Left colon (tissue), 2 donors: ENCODE measurements around the gene STK32C. TPM values are rescaled to one million over a fixed set of nuclear protein-coding genes. Genes with fewer than 3 reads are reported as not detected.
"Not testable (repeated sequence)": the region's sequence is repeated elsewhere in the genome, so short reads cannot be mapped to it uniquely, and the experiment has no call there.

Source experiments
- ATAC-seq: fragments of 200-7000 bp; cut with Tn5 transposase; one replicate; pipeline ENCODE4 v1.9.1; 2020; ENCODE audit warnings: mild to moderate bottlenecking, moderate library complexity
- DNase-seq, 2 donors: peaks; one replicate each; pipeline ENCODE4 v3.0.0-alpha.2; 2020
- intact Hi-C, 2 donors: fragments of 100-400 bp; cut with DNase I in 1 of 2; cut with micrococcal nuclease in 1 of 2; formaldehyde crosslinking; loops; one replicate each; pipeline versions ENCODE4 v1.11.2 to v1.14.0; 2022; cut with DNase I, micrococcal nuclease
- total RNA-seq, 2 donors: library from RNA; stranded (reverse); fragmentation: NEBNext Ultra II Directional; extraction: Animal tissue kit (Norgen Biotek cat#: 25700); gene quantifications; one replicate each; pipeline ENCODE4 v1.2.1, GENCODE V29; 2021
- donor health status: DM: no; HTN: no; CAD: no.
- donor health status: DM: yes; HTN: yes; CAD: no.

STK32C gene
- total RNA-seq, 2 donors from 2014 or later = 8.4 to 10.0 TPM

GRCh38 chr10:132162021-132162531 is 145.7 kb downstream of the STK32C start:
- ATAC-seq = peak; percentile 26
- intact Hi-C loops = no loop called here
- DNase-seq = peak in 1 of 2 donors; percentile 23

DNA sequence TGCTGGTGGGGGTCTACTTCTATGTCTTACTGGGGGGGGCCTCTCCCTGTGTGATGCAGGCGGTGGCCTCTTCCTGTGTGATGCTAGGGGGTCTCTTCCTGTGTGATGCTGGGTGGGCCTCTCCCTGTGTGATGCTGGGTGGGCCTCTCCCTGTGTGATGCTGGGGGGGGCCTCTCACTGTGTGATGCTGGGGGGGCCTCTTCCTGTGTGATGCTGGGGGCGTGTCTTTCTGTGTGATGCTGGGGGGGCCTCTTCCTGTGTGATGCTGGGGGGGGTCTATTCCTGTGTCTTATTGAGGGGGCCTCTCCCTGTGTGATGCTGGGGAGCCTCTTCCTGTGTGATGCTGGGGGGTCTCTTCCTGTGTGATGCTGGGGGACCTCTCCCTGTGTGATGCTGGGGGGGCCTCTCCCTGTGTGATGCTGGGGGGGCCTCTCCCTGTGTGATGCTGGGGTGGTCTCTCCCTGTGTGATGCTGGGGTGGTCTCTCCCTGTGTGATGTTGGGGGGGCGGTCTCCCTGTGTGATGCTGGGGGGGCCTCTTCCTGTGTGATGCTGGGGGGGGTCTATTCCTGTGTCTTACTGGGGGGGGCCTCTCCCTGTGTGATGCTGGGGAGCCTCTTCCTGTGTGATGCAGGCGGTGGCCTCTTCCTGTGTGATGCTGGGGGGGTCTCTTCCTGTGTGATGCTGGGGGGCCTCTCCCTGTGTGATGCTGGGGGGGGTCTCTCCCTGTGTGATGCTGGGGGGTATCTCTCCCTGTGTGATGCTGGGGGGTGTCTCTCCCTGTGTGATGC is 146.7 kb downstream of the STK32C start:
- ATAC-seq, DNase-seq, intact Hi-C loops: not testable (repeated sequence)

DNA sequence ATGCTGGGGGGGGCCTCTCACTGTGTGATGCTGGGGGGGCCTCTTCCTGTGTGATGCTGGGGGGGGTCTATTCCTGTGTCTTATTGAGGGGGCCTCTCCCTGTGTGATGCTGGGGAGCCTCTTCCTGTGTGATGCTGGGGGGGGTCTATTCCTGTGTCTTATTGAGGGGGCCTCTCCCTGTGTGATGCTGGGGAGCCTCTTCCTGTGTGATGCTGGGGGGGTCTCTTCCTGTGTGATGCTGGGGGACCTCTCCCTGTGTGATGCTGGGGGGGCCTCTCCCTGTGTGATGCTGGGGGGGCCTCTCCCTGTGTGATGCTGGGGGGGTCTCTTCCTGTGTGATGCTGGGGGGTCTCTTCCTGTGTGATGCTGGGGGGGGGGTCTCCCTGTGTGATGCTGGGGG is 147.5 kb downstream of the STK32C start:
- intact Hi-C loops, ATAC-seq, DNase-seq: not testable (repeated sequence)

GRCh38 chr10:132159302-132160230 is 148.2 kb downstream of the STK32C start:
- intact Hi-C loops, ATAC-seq: not testable (repeated sequence)

GRCh38 chr10:132158823-132159222 is 148.9 kb downstream of the STK32C start:
- intact Hi-C loops = no loop called here
- ATAC-seq (no peak), DNase-seq (no peak)

More at GRCh38 chr10:132159302-132160230, 148.2 kb downstream of the STK32C start:
- DNase-seq = not testable (repeated sequence)

DNA sequence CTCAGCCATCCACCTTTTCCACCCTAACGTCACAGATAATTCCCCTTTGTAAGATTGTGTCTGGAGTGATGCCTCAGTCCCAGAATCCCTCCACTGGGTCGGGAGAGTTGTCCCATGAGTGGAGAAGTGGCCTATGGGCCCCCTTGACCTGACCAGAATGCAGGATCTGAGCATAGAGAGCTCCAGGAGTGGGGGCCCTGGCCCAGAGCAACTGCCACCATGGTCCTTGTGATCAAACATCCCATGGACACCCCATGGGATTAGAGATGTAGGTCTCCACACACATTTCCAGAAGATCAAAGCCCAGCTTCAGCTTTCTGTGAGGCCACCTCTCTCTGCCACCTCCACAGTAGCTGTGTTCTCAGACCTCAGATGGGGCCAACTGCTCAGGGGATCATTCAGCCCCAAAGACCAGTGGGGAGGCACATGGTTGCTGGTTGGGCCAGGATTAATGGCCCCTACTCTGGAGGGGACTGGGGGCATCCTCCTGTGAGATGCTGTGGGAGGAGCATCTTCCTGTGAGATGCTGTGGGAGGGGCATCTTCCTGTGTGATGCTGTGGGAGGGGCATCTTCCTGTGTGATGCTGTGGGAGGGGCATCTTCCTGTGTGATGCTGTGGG is 149.5 kb downstream of the STK32C start:
- no peak for DNase-seq
- no peak for ATAC-seq
- intact Hi-C loops = no loop called here

Other genes with a start within 250 kb of the STK32C start
- under 1 TPM; 0.06 to 0.14 TPM for gene JAKMIP3, start 242.0 kb downstream of the STK32C start, total RNA-seq
- under 1 TPM in 1 of 2 donors, not detected in 1; 0.45 TPM for gene DPYSL4, start 121.0 kb downstream of the STK32C start, total RNA-seq
- gene LRRC27, start 24.2 kb upstream of the STK32C start, total RNA-seq = 1 to 10 TPM; 6.5 to 9.2 TPM
- gene PWWP2B, start 89.2 kb upstream of the STK32C start, total RNA-seq = 10 to 100 TPM; 51.9 to 55.3 TPM
- 10 to 100 TPM; 35.6 to 42.2 TPM for gene INPP5A, start 229.8 kb upstream of the STK32C start, total RNA-seq